Gastrocnemius medialis (tissue), 4 donors: ENCODE measurements around the gene DIPK1A.

Source experiments
- CTCF ChIP-seq, 5 experiments: fragments of 450-650 bp in 3 of 5; fragments of 200-600 bp in 2 of 5; sonication (generic) in 2 of 5; IDR thresholded peaks in 4 of 5; conservative IDR thresholded peaks in 1 of 5; 1 replicate in 4 of 5; 2 replicates in 1 of 5; pipeline ENCODE4 v1.5.1; 2016 to 2019; ENCODE audit warnings: antibody characterized with exemption in 5 of 5, mild to moderate bottlenecking in 3 of 5, moderate library complexity in 3 of 5
- POLR2A ChIP-seq, 2 donors: fragments of 450-650 bp; IDR thresholded peaks; one replicate each; pipeline ENCODE4 v1.6.1; 2017; ENCODE audit warnings: antibody characterized with exemption in 2 of 2, mild to moderate bottlenecking in 2 of 2, moderate library complexity in 2 of 2

DNA sequence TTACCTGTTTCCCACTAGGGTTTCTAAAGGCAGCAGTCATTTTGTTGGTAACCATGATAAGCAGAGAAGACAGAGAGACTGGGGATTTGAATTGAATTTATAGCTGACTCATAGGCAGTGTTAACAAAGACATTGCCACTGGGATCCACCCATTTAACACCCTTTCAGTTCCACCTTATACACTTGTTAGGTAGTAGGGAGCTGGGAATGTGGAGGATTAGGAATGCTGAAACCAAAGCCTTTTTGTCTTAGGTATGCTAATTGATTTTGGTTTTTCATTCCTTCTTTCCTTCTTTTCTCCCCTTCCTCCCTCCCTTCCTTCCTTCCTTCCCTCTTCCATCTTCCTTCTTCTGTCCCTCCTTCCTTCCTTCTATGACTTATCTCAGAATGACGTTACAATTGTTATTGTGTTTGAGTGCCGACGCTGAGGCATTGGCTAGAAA, 168.9 kb downstream of the DIPK1A start:
- no peak for TF ChIP-seq CTCF (IDR thresholded peaks at IDR 0.05 in 4 of 5, conservative IDR thresholded peaks at IDR 0.05 in 1 of 5)
- no peak for TF ChIP-seq POLR2A (IDR thresholded peaks at IDR 0.05)
